ENCODE data around the gene HOXA6. TPM values are rescaled to one million over a fixed set of nuclear protein-coding genes. Genes with fewer than 3 reads are reported as not detected.

The HOXA6 gene
- total RNA-seq, 1 experiment from 2014 or later = 12.7 TPM

DNA sequence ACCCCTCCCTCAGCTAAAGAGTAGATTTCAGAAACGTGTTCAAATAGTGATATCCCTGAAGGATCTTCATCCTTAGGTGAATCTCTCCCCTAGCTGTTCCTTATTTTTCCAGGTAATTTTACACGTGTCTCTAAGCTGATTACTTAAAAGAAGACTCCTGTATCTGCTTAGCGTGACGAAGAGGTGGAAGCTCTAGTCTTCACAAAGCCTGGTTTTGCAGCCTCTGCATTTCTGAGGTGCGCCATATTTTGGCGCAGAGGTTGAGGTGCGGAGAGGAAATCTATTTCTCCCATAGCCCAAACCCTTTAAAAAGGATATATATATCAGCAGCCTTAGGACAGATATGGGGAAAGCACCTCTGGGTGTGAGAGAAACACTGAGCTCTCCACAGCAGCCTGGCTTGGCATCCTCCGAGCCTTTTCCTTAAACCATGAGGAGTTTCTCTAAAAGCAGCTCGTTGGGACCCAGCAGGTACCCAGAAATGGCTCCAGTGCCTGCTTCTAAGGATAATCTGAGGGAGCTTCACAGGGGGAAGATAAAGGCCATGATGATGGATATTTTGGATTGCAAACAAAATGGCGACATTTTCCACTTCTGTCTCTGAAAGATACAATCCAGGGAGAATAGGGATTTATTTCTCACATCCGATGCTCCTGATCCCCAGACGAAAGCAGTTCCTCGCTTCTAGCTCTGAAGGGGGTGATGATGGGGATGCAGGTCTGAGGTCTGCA, 42.1 kb downstream of the HOXA6 start:
- Histone ChIP-seq H3K4me3 (replicated peaks in 1 of 2; ENCODE audit: low read depth in 1 of 2, low read length in 2 of 2) (no peak overlapping the region), H4K20me1 (ENCODE audit: insufficient read depth) (no peaks in the 10 kb centered on the region), H3K79me2 (ENCODE audit: insufficient read depth, low read length) (no peaks in the 10 kb centered on the region), H2AFZ (ENCODE audit: low read depth, low read length, poor library complexity, severe bottlenecking) (no peak overlapping the region), H3K27ac (ENCODE audit: low read depth, low read length) (no peak overlapping the region), H3K9ac (ENCODE audit: low read length) (no peak overlapping the region), H3K4me1 (ENCODE audit: control insufficient read depth in 1 of 2, insufficient read depth in 2 of 2, low read length in 2 of 2) (peaks cover 0 to 1% of the 10 kb centered on the region in 2 experiments; a peak in 1 of 4 replicates), H3K4me2 (ENCODE audit: low read length) (no peak overlapping the region), H3K27me3 (ENCODE audit: insufficient read depth, low read length) (no peaks in the 10 kb centered on the region), H3K9me2 (ENCODE audit: insufficient read depth) (no peaks in the 10 kb centered on the region), H3K9me3 (ENCODE audit: control insufficient read depth in 1 of 2, insufficient read depth in 1 of 2, low read depth in 1 of 2, low read length in 2 of 2) (no peaks in the 10 kb centered on the region), H3K36me3 (ENCODE audit: control insufficient read depth in 1 of 2, insufficient read depth in 2 of 2, low read length in 2 of 2) (no peaks in the 10 kb centered on the region)
- ChIA-PET POLR2A (interaction anchor here (0.9 kb wide), 1 partner anchor 10 kb away, joined by 3 read pairs; no protein-coding TSS in a partner anchor), CTCF (no interaction called here), RAD21 (ENCODE audit: low non-redundant PET in 1 of 2, low total read pairs in 2 of 2, uncharacterized antibody in 2 of 2, unreplicated experiment in 2 of 2) (interaction anchor here in 1 of 2 experiments (0.7 kb wide), 1 partner anchor 696 kb away, joined by 3 read pairs; no protein-coding TSS in a partner anchor)
- BruUV-seq (replicated peaks) = no TSS peak
- ATAC-seq (no peak), DNase-seq (ENCODE audit: low read depth, low spot score) (no peak)
- intact Hi-C loops (cut with micrococcal nuclease) = no loop called here
- no peak for TF ChIP-seq JUND (IDR thresholded peaks at IDR 0.05)

DNA sequence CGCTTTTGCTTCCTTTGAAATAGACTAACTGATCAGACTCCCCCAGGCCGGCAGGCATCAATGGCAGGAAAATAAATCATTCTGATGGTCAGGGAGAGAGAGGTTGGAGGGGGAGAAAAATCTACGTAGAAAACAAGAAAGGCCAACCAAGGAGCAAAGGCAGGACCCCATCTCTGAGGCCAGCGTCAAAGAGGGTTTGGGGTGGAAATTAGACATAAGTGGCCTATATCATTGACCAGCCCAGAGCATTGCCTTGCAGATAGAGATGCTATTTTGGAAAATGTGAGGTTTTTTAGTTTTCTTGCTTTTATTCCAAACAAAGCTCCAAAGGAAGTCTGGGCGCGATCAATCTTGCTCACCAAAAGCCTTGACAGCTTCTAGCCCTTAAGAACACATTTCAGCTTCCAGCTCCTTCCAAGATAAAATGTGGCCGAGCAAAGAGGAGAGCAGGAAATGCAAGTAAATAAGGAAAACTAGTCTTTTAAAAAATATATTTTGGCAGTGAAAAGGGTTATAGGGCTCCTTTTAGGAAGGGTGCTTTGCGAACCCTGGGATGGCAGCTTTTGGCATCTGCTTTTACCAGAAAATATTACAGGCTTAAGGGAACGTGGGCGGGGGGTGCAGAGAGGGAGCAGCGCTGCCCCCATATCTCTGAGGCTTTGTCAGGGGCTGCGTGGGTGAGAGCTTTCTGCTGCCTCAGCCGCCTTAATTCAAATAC, 43.1 kb downstream of the HOXA6 start:
- H3K79me2 ChIP-seq (ENCODE audit: insufficient read depth, low read length) = no peaks in the 10 kb centered on the region
- DNase-seq (ENCODE audit: low read depth, low spot score) (no peak), ATAC-seq (no peak)
- no peak overlapping the region for H3K27ac ChIP-seq (ENCODE audit: low read depth, low read length)
- no peak overlapping the region for H3K9ac ChIP-seq (ENCODE audit: low read length)
- ChIA-PET POLR2A (interaction anchor here (0.9 kb wide), 1 partner anchor 11 kb away, joined by 3 read pairs; no protein-coding TSS in a partner anchor), RAD21 (ENCODE audit: low non-redundant PET in 1 of 2, low total read pairs in 2 of 2, uncharacterized antibody in 2 of 2, unreplicated experiment in 2 of 2) (interaction anchor here in 1 of 2 experiments (0.7 kb wide), 1 partner anchor 695 kb away, joined by 3 read pairs; no protein-coding TSS in a partner anchor), CTCF (no interaction called here)
- H3K27me3 ChIP-seq (ENCODE audit: insufficient read depth, low read length) = no peaks in the 10 kb centered on the region
- H3K36me3 ChIP-seq (ENCODE audit: control insufficient read depth in 1 of 2, insufficient read depth in 2 of 2, low read length in 2 of 2) = no peaks in the 10 kb centered on the region
- no peak overlapping the region for H2AFZ ChIP-seq (ENCODE audit: low read depth, low read length, poor library complexity, severe bottlenecking)
- H4K20me1 ChIP-seq (ENCODE audit: insufficient read depth) = no peaks in the 10 kb centered on the region
- BruUV-seq (replicated peaks) = no TSS peak
- intact Hi-C loops (cut with micrococcal nuclease) = no loop called here
- no peaks in the 10 kb centered on the region for H3K9me3 ChIP-seq (ENCODE audit: control insufficient read depth in 1 of 2, insufficient read depth in 1 of 2, low read depth in 1 of 2, low read length in 2 of 2)
- no peak overlapping the region for H3K4me3 ChIP-seq (replicated peaks in 1 of 2; ENCODE audit: low read depth in 1 of 2, low read length in 2 of 2)
- H3K9me2 ChIP-seq (ENCODE audit: insufficient read depth) = no peaks in the 10 kb centered on the region
- no peaks in the 10 kb centered on the region for H3K4me1 ChIP-seq (ENCODE audit: control insufficient read depth in 1 of 2, insufficient read depth in 2 of 2, low read length in 2 of 2)
- no peak overlapping the region for H3K4me2 ChIP-seq (ENCODE audit: low read length)
- TF ChIP-seq ZFX (IDR thresholded peaks at IDR 0.05) = no peak
- TF ChIP-seq SP1 (IDR thresholded peaks at IDR 0.05; ENCODE audit: low read depth) = no peak
- no peak for TF ChIP-seq ZNF274 (IDR thresholded peaks at IDR 0.05; ENCODE audit: low read depth, low read length)
- no peak for TF ChIP-seq EZH2 (IDR thresholded peaks at IDR 0.05)
- no peak for TF ChIP-seq CEBPB (IDR thresholded peaks at IDR 0.05; ENCODE audit: low read depth)
- TF ChIP-seq EZH2phosphoT487 (IDR thresholded peaks at IDR 0.05; ENCODE audit: borderline replicate concordance) = no peak
- TF ChIP-seq SRF (IDR thresholded peaks at IDR 0.05; ENCODE audit: low read depth) = no peak
- TF ChIP-seq, protein P1, sequence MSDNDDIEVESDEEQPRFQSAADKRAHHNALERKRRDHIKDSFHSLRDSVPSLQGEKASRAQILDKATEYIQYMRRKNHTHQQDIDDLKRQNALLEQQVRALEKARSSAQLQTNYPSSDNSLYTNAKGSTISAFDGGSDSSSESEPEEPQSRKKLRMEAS (IDR thresholded peaks at IDR 0.05) = no peak
- TF ChIP-seq FOSL1 (IDR thresholded peaks at IDR 0.05; ENCODE audit: low read depth) = no peak
- no peak for TF ChIP-seq CBX3 (IDR thresholded peaks at IDR 0.05; ENCODE audit: low read depth)
- TF ChIP-seq, protein P2, sequence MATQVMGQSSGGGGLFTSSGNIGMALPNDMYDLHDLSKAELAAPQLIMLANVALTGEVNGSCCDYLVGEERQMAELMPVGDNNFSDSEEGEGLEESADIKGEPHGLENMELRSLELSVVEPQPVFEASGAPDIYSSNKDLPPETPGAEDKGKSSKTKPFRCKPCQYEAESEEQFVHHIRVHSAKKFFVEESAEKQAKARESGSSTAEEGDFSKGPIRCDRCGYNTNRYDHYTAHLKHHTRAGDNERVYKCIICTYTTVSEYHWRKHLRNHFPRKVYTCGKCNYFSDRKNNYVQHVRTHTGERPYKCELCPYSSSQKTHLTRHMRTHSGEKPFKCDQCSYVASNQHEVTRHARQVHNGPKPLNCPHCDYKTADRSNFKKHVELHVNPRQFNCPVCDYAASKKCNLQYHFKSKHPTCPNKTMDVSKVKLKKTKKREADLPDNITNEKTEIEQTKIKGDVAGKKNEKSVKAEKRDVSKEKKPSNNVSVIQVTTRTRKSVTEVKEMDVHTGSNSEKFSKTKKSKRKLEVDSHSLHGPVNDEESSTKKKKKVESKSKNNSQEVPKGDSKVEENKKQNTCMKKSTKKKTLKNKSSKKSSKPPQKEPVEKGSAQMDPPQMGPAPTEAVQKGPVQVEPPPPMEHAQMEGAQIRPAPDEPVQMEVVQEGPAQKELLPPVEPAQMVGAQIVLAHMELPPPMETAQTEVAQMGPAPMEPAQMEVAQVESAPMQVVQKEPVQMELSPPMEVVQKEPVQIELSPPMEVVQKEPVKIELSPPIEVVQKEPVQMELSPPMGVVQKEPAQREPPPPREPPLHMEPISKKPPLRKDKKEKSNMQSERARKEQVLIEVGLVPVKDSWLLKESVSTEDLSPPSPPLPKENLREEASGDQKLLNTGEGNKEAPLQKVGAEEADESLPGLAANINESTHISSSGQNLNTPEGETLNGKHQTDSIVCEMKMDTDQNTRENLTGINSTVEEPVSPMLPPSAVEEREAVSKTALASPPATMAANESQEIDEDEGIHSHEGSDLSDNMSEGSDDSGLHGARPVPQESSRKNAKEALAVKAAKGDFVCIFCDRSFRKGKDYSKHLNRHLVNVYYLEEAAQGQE (IDR thresholded peaks at IDR 0.05; ENCODE audit: low read depth) = no peak
- TF ChIP-seq, protein P3, sequence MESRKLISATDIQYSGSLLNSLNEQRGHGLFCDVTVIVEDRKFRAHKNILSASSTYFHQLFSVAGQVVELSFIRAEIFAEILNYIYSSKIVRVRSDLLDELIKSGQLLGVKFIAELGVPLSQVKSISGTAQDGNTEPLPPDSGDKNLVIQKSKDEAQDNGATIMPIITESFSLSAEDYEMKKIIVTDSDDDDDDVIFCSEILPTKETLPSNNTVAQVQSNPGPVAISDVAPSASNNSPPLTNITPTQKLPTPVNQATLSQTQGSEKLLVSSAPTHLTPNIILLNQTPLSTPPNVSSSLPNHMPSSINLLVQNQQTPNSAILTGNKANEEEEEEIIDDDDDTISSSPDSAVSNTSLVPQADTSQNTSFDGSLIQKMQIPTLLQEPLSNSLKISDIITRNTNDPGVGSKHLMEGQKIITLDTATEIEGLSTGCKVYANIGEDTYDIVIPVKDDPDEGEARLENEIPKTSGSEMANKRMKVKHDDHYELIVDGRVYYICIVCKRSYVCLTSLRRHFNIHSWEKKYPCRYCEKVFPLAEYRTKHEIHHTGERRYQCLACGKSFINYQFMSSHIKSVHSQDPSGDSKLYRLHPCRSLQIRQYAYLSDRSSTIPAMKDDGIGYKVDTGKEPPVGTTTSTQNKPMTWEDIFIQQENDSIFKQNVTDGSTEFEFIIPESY (IDR thresholded peaks at IDR 0.05; ENCODE audit: extremely low read depth, insufficient replicate concordance, low read length) = no peak
- TF ChIP-seq RAD21 (IDR thresholded peaks at IDR 0.05; ENCODE audit: low read depth) = no peak

Data from HCT116 (cell line).